Measurements from ENCODE around the gene TOR4A.

Gene TOR4A

GRCh38 chr9:137295849-137296669, 18.5 kb downstream of the TOR4A start:
- DNase-seq = no peak

GRCh38 chr9:137296670-137297664, 19.4 kb downstream of the TOR4A start:
- DNase-seq = no peak

GRCh38 chr9:137297966-137298365, 20.4 kb downstream of the TOR4A start:
- DNase-seq = no peak

- DNase-seq = no peak
Measured at GRCh38 chr9:137298401-137299202, 21.1 kb downstream of the TOR4A start.

- DNase-seq = no peak
Measured at GRCh38 chr9:137299203-137299565, 21.7 kb downstream of the TOR4A start.

GRCh38 chr9:137299938-137300337, 22.4 kb downstream of the TOR4A start:
- DNase-seq = no peak

- DNase-seq = no peak
Measured at GRCh38 chr9:137300567-137301080, 23.1 kb downstream of the TOR4A start.

GRCh38 chr9:137301081-137301947, 23.8 kb downstream of the TOR4A start:
- no peak for DNase-seq

- DNase-seq = peak; percentile 53
Measured at GRCh38 chr9:137302118-137302448, 24.6 kb downstream of the TOR4A start, which contains the start of gene NRARP. TSS of gene NRARP (minus strand) at chr9:137302271. CDS start at chr9:137301928, 343 bp downstream.

GRCh38 chr9:137302449-137303150, 25.1 kb downstream of the TOR4A start:
- peak; percentile 53 for DNase-seq

- no peak for DNase-seq
Measured at GRCh38 chr9:137303151-137303892, 25.8 kb downstream of the TOR4A start.

GRCh38 chr9:137303893-137304382, 26.4 kb downstream of the TOR4A start:
- DNase-seq = no peak

- DNase-seq = no peak
Measured at GRCh38 chr9:137304383-137305059, 27.0 kb downstream of the TOR4A start.

- DNase-seq = peak; percentile 36
Measured at GRCh38 chr9:137305060-137305797, 27.7 kb downstream of the TOR4A start.

- DNase-seq = no peak
Measured at GRCh38 chr9:137305798-137306065, 28.2 kb downstream of the TOR4A start.

- DNase-seq = no peak
Measured at GRCh38 chr9:137306066-137306849, 28.7 kb downstream of the TOR4A start.

- DNase-seq = no peak
Measured at GRCh38 chr9:137306850-137307254, 29.3 kb downstream of the TOR4A start.

All from DMS79 (cell line).